ENCODE measurements around the gene TSPEAR. TPM values are rescaled to one million over a fixed set of nuclear protein-coding genes. Genes with fewer than 3 reads are reported as not detected.
A peak's percentile ranks its signal among the peaks of the same experiment; 100 is the strongest.

TSPEAR gene
- total and polyA plus RNA-seq, 9 of the 15 experiments (the other 6 are each of a cell fraction or from before 2014, with no cell fraction given) = not detected

DNA sequence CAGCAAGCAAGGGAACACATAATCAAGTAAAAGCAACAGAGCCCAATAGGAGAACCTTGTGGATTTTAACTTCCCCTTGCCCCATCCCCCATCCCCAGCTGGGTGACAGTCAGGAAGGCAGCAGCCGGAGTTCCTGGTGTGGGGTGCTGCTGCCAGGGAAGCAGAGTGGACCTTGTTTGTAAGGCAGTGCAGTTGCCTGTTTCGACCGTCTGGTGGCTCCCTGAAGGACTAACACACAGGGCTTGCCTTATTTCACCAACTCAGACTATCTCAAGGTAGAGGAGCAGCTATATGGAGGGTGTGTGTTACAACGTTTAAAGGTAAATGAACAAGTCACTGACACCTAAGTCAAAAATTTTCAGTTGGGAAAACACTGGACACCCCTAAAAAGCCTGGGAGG is 92.9 kb downstream of the TSPEAR start:
- Histone ChIP-seq H3K9ac (ENCODE audit: insufficient read depth in 1 of 2, low read depth in 2 of 2, low read length in 2 of 2) (no peak overlapping the region), H3K27me3 (ENCODE audit: control insufficient read depth in 2 of 2, insufficient read depth in 2 of 2, low read length in 2 of 2) (peaks cover 14 to 37% of the 10 kb centered on the region in 2 experiments; a peak in 4 of 5 replicates), H4K20me1 (replicated peaks; ENCODE audit: control insufficient read depth, insufficient read depth, low read length) (no peaks in the 10 kb centered on the region), H3K9me3 (replicated peaks; ENCODE audit: control insufficient read depth, insufficient read depth, low read depth, low read length) (no peaks in the 10 kb centered on the region), H3K79me2 (ENCODE audit: control insufficient read depth, insufficient read depth, low read length) (no peaks in the 10 kb centered on the region), H3K4me2 (ENCODE audit: insufficient read depth, low read length) (no peak overlapping the region), H3K4me3 (no peak overlapping the region), H3K27ac (ENCODE audit: extremely low read depth, low read depth, low read length) (no peak overlapping the region), H3K36me3 (ENCODE audit: control insufficient read depth, insufficient read depth, low read length) (no peaks in the 10 kb centered on the region), H3K4me1 (replicated peaks in 1 of 2; ENCODE audit: control insufficient read depth in 2 of 2, insufficient read depth in 2 of 2, low read length in 2 of 2) (peaks cover 0 to 10% of the 10 kb centered on the region in 2 experiments; a peak in 2 of 5 replicates), H2AFZ (ENCODE audit: low read depth, low read length) (no peak overlapping the region), H3K9me1 (ENCODE audit: control insufficient read depth, insufficient read depth, low read length) (peaks cover 3% of the 10 kb centered on the region)
- FAIRE-seq (peak; percentile 52), ATAC-seq (peak; percentile 51; the same call in 1 of the 3 replicates), DNase-seq (ENCODE audit: extremely low read depth in 1 of 4, low spot score in 3 of 4) (no peak)
- in situ Hi-C loops (cut with MboI) = no loop called here
- ChIA-PET POLR2A (no interaction called here), CTCF (ENCODE audit: low intra/inter-chr PET ratio) (no interaction called here)
- intact Hi-C loops (cut with micrococcal nuclease) = no loop called here
- TF ChIP-seq, protein P1, sequence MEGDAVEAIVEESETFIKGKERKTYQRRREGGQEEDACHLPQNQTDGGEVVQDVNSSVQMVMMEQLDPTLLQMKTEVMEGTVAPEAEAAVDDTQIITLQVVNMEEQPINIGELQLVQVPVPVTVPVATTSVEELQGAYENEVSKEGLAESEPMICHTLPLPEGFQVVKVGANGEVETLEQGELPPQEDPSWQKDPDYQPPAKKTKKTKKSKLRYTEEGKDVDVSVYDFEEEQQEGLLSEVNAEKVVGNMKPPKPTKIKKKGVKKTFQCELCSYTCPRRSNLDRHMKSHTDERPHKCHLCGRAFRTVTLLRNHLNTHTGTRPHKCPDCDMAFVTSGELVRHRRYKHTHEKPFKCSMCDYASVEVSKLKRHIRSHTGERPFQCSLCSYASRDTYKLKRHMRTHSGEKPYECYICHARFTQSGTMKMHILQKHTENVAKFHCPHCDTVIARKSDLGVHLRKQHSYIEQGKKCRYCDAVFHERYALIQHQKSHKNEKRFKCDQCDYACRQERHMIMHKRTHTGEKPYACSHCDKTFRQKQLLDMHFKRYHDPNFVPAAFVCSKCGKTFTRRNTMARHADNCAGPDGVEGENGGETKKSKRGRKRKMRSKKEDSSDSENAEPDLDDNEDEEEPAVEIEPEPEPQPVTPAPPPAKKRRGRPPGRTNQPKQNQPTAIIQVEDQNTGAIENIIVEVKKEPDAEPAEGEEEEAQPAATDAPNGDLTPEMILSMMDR (IDR thresholded peaks at IDR 0.05 in 2 of 3, conservative IDR thresholded peaks at IDR 0.05 in 1 of 3; ENCODE audit: insufficient read depth in 2 of 3, low read depth in 1 of 3, low read length in 3 of 3) = peak in 1 of 3 experiments; percentile 9; a peak in 1 of 6 replicates
- TF ChIP-seq, protein P2, sequence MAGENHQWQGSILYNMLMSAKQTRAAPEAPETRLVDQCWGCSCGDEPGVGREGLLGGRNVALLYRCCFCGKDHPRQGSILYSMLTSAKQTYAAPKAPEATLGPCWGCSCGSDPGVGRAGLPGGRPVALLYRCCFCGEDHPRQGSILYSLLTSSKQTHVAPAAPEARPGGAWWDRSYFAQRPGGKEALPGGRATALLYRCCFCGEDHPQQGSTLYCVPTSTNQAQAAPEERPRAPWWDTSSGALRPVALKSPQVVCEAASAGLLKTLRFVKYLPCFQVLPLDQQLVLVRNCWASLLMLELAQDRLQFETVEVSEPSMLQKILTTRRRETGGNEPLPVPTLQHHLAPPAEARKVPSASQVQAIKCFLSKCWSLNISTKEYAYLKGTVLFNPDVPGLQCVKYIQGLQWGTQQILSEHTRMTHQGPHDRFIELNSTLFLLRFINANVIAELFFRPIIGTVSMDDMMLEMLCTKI (IDR thresholded peaks at IDR 0.05; ENCODE audit: partially characterized antibody) = no peak
- no TSS peak for BruUV-seq (replicated peaks)
- WGBS (ENCODE audit: insufficient coverage, low coverage, missing lambda C conversion rate) = 0% methylated on average over 4 of the region's 4 CpGs
